Measurements from ENCODE around the gene SDK1.

SDK1 gene

GRCh38 chr7:3781607-3782006 is 480.6 kb downstream of the SDK1 start:
- no peak overlapping the region for H3K4me3 ChIP-seq (ENCODE audit: low read depth, low read length)
- TF ChIP-seq POLR2A (IDR thresholded peaks at IDR 0.05; ENCODE audit: extremely low read depth, insufficient read length) (no peak), MYC (IDR thresholded peaks at IDR 0.05; ENCODE audit: low read depth, low read length) (no peak), CTCF (IDR thresholded peaks at IDR 0.05; ENCODE audit: low read depth, low read length) (no peak), MAX (IDR thresholded peaks at IDR 0.05; ENCODE audit: low read depth, low read length) (no peak)
- DNase-seq (ENCODE audit: low read depth): no peak

- H3K4me3 ChIP-seq (ENCODE audit: low read depth, low read length): no peak overlapping the region
- TF ChIP-seq MYC (IDR thresholded peaks at IDR 0.05; ENCODE audit: low read depth, low read length): no peak
- no peak for TF ChIP-seq POLR2A (IDR thresholded peaks at IDR 0.05; ENCODE audit: extremely low read depth, insufficient read length)
- no peak for TF ChIP-seq CTCF (IDR thresholded peaks at IDR 0.05; ENCODE audit: low read depth, low read length)
- TF ChIP-seq MAX (IDR thresholded peaks at IDR 0.05; ENCODE audit: low read depth, low read length): no peak
- no peak for DNase-seq (ENCODE audit: low read depth)
Observed at GRCh38 chr7:3787717-3788264, 486.7 kb downstream of the SDK1 start.

- DNase-seq (ENCODE audit: low read depth): no peak
- no peak for TF ChIP-seq MAX (IDR thresholded peaks at IDR 0.05; ENCODE audit: low read depth, low read length)
- TF ChIP-seq CTCF (IDR thresholded peaks at IDR 0.05; ENCODE audit: low read depth, low read length): no peak
- TF ChIP-seq MYC (IDR thresholded peaks at IDR 0.05; ENCODE audit: low read depth, low read length): no peak
- TF ChIP-seq POLR2A (IDR thresholded peaks at IDR 0.05; ENCODE audit: extremely low read depth, insufficient read length): no peak
- no peak overlapping the region for H3K4me3 ChIP-seq (ENCODE audit: low read depth, low read length)
Observed at GRCh38 chr7:3790803-3791202, 489.8 kb downstream of the SDK1 start.

- no peak for DNase-seq (ENCODE audit: low read depth)
- TF ChIP-seq POLR2A (IDR thresholded peaks at IDR 0.05; ENCODE audit: extremely low read depth, insufficient read length) (no peak), CTCF (IDR thresholded peaks at IDR 0.05; ENCODE audit: low read depth, low read length) (no peak), MAX (IDR thresholded peaks at IDR 0.05; ENCODE audit: low read depth, low read length) (no peak), MYC (IDR thresholded peaks at IDR 0.05; ENCODE audit: low read depth, low read length) (no peak)
- no peak overlapping the region for H3K4me3 ChIP-seq (ENCODE audit: low read depth, low read length)
Observed at GRCh38 chr7:3791327-3791726, 490.3 kb downstream of the SDK1 start.

GRCh38 chr7:3795141-3795540 is 494.1 kb downstream of the SDK1 start:
- H3K4me3 ChIP-seq (ENCODE audit: low read depth, low read length): no peak overlapping the region
- DNase-seq (ENCODE audit: low read depth): no peak
- no peak for TF ChIP-seq MAX (IDR thresholded peaks at IDR 0.05; ENCODE audit: low read depth, low read length)
- no peak for TF ChIP-seq POLR2A (IDR thresholded peaks at IDR 0.05; ENCODE audit: extremely low read depth, insufficient read length)
- TF ChIP-seq CTCF (IDR thresholded peaks at IDR 0.05; ENCODE audit: low read depth, low read length): no peak
- TF ChIP-seq MYC (IDR thresholded peaks at IDR 0.05; ENCODE audit: low read depth, low read length): no peak

Measured in NB4 (cell line).